ENCODE measurements around the gene FBXW7. TPM values are rescaled to one million over a fixed set of nuclear protein-coding genes. Genes with fewer than 3 reads are reported as not detected.

Gene FBXW7
- total RNA-seq, 1 experiment from 2014 or later = 23.0 TPM

DNA sequence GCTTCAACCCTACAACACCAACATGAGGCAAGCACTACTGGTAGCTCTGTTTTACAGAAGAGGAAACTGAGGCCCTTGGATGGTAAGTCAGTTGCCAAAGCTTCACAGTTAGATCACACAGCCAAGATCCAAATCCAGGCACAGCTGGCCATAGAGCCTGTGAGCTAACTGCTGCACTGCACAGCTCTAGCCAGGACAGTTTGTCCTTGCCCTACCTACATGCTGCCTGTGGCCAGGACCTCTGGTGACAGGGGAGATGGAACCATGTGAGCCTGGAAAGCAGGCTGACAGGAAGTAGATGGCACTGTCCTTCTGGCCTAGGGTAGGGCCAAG, 257.8 kb downstream of the FBXW7 start (continued):
- TF ChIP-seq, protein P1, sequence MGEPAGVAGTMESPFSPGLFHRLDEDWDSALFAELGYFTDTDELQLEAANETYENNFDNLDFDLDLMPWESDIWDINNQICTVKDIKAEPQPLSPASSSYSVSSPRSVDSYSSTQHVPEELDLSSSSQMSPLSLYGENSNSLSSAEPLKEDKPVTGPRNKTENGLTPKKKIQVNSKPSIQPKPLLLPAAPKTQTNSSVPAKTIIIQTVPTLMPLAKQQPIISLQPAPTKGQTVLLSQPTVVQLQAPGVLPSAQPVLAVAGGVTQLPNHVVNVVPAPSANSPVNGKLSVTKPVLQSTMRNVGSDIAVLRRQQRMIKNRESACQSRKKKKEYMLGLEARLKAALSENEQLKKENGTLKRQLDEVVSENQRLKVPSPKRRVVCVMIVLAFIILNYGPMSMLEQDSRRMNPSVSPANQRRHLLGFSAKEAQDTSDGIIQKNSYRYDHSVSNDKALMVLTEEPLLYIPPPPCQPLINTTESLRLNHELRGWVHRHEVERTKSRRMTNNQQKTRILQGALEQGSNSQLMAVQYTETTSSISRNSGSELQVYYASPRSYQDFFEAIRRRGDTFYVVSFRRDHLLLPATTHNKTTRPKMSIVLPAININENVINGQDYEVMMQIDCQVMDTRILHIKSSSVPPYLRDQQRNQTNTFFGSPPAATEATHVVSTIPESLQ (CRISPR knock-in tag; IDR thresholded peaks at IDR 0.05) = no peak
- TF ChIP-seq MXD4 (CRISPR knock-in tag; IDR thresholded peaks at IDR 0.05; ENCODE audit: borderline replicate concordance) (no peak), NFE2L1 (CRISPR knock-in tag; IDR thresholded peaks at IDR 0.05) (no peak), KAT7 (CRISPR knock-in tag; IDR thresholded peaks at IDR 0.05; ENCODE audit: borderline replicate concordance) (no peak), GTF2I (CRISPR knock-in tag; conservative IDR thresholded peaks at IDR 0.05) (no peak), ZNF416 (CRISPR knock-in tag; IDR thresholded peaks at IDR 0.05) (no peak), ZBTB21 (CRISPR knock-in tag; IDR thresholded peaks at IDR 0.05; ENCODE audit: borderline replicate concordance) (no peak), ZNF232 (CRISPR knock-in tag; IDR thresholded peaks at IDR 0.05) (no peak), PRRX2 (CRISPR knock-in tag; IDR thresholded peaks at IDR 0.05) (no peak)
- TF ChIP-seq, protein P2, sequence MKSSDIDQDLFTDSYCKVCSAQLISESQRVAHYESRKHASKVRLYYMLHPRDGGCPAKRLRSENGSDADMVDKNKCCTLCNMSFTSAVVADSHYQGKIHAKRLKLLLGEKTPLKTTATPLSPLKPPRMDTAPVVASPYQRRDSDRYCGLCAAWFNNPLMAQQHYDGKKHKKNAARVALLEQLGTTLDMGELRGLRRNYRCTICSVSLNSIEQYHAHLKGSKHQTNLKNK (CRISPR knock-in tag; IDR thresholded peaks at IDR 0.05) = no peak

DNA sequence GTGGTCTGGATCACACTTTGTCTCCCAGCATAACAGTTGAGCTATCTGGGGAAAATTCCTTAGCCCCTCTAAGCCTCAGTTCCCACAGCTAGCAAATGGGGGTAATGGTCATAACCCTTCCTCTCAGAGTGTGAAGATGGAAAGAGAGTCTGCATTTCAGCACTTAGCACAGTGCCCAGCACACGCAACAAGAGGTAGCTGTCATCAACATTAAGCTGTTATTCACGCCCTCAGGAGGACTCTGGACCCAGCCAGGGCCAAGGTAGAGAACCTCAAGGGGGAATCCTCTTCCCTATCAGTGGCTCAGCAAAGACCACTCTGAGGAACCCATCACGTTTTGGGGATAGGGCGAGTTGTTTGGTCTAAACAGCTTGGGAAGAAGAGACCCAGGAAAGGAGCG, 258.6 kb downstream of the FBXW7 start:
- ATAC-seq (no peak), DNase-seq (ENCODE audit: low spot score) (no peak)
- no peak overlapping the region for H3K27ac Mint-ChIP-seq
- POLR2A ChIA-PET = no interaction called here
- H3K4me3 Mint-ChIP-seq = no peak overlapping the region
- H3K27me3 Mint-ChIP-seq (ENCODE audit: low read depth) = no peaks in the 10 kb centered on the region
- no peaks in the 10 kb centered on the region for H3K36me3 Mint-ChIP-seq
- H3K4me1 Mint-ChIP-seq = peaks cover 36% of the 10 kb centered on the region
- CTCF ChIA-PET = no interaction called here
- TF ChIP-seq, protein P3, sequence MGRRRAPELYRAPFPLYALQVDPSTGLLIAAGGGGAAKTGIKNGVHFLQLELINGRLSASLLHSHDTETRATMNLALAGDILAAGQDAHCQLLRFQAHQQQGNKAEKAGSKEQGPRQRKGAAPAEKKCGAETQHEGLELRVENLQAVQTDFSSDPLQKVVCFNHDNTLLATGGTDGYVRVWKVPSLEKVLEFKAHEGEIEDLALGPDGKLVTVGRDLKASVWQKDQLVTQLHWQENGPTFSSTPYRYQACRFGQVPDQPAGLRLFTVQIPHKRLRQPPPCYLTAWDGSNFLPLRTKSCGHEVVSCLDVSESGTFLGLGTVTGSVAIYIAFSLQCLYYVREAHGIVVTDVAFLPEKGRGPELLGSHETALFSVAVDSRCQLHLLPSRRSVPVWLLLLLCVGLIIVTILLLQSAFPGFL (CRISPR knock-in tag; IDR thresholded peaks at IDR 0.05; ENCODE audit: borderline replicate concordance) = no peak
- no peak for TF ChIP-seq TEAD1 (CRISPR knock-in tag; IDR thresholded peaks at IDR 0.05)
- TF ChIP-seq, protein P4, sequence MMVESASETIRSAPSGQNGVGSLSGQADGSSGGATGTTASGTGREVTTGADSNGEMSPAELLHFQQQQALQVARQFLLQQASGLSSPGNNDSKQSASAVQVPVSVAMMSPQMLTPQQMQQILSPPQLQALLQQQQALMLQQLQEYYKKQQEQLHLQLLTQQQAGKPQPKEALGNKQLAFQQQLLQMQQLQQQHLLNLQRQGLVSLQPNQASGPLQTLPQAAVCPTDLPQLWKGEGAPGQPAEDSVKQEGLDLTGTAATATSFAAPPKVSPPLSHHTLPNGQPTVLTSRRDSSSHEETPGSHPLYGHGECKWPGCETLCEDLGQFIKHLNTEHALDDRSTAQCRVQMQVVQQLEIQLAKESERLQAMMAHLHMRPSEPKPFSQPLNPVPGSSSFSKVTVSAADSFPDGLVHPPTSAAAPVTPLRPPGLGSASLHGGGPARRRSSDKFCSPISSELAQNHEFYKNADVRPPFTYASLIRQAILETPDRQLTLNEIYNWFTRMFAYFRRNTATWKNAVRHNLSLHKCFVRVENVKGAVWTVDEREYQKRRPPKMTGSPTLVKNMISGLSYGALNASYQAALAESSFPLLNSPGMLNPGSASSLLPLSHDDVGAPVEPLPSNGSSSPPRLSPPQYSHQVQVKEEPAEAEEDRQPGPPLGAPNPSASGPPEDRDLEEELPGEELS (CRISPR knock-in tag; IDR thresholded peaks at IDR 0.05) = no peak
- TF ChIP-seq SOX15 (CRISPR knock-in tag; IDR thresholded peaks at IDR 0.05) = no peak
- TF ChIP-seq TCF7 (CRISPR knock-in tag; IDR thresholded peaks at IDR 0.05; ENCODE audit: low read depth) = no peak
- TF ChIP-seq MXD4 (CRISPR knock-in tag; IDR thresholded peaks at IDR 0.05; ENCODE audit: borderline replicate concordance) = no peak
- no peak for TF ChIP-seq SP1 (CRISPR knock-in tag; conservative IDR thresholded peaks at IDR 0.05)
- TF ChIP-seq SMAD3 (CRISPR knock-in tag; IDR thresholded peaks at IDR 0.05; ENCODE audit: borderline replicate concordance) = no peak
- TF ChIP-seq, protein P5, sequence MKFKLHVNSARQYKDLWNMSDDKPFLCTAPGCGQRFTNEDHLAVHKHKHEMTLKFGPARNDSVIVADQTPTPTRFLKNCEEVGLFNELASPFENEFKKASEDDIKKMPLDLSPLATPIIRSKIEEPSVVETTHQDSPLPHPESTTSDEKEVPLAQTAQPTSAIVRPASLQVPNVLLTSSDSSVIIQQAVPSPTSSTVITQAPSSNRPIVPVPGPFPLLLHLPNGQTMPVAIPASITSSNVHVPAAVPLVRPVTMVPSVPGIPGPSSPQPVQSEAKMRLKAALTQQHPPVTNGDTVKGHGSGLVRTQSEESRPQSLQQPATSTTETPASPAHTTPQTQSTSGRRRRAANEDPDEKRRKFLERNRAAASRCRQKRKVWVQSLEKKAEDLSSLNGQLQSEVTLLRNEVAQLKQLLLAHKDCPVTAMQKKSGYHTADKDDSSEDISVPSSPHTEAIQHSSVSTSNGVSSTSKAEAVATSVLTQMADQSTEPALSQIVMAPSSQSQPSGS (CRISPR knock-in tag; IDR thresholded peaks at IDR 0.05; ENCODE audit: borderline replicate concordance, low read depth) = no peak
- no peak for TF ChIP-seq ESRRA (CRISPR knock-in tag; IDR thresholded peaks at IDR 0.05; ENCODE audit: borderline replicate concordance)
- TF ChIP-seq ZNF121 (CRISPR knock-in tag; IDR thresholded peaks at IDR 0.05) = no peak
- no peak for TF ChIP-seq NR3C1 (CRISPR knock-in tag; conservative IDR thresholded peaks at IDR 0.05; ENCODE audit: low read depth)
- TF ChIP-seq HMGA2 (CRISPR knock-in tag; IDR thresholded peaks at IDR 0.05) = no peak
- TF ChIP-seq, protein P6, sequence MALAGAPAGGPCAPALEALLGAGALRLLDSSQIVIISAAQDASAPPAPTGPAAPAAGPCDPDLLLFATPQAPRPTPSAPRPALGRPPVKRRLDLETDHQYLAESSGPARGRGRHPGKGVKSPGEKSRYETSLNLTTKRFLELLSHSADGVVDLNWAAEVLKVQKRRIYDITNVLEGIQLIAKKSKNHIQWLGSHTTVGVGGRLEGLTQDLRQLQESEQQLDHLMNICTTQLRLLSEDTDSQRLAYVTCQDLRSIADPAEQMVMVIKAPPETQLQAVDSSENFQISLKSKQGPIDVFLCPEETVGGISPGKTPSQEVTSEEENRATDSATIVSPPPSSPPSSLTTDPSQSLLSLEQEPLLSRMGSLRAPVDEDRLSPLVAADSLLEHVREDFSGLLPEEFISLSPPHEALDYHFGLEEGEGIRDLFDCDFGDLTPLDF (CRISPR knock-in tag; IDR thresholded peaks at IDR 0.05) = no peak
- TF ChIP-seq NFATC4 (CRISPR knock-in tag; IDR thresholded peaks at IDR 0.05) = no peak
- no peak for TF ChIP-seq TEAD4 (CRISPR knock-in tag; IDR thresholded peaks at IDR 0.05)
- TF ChIP-seq GRHL2 (CRISPR knock-in tag; IDR thresholded peaks at IDR 0.05; ENCODE audit: insufficient replicate concordance, severe bottlenecking) = no peak
- TF ChIP-seq ZNF671 (CRISPR knock-in tag; IDR thresholded peaks at IDR 0.05) = no peak
- TF ChIP-seq, protein P7, sequence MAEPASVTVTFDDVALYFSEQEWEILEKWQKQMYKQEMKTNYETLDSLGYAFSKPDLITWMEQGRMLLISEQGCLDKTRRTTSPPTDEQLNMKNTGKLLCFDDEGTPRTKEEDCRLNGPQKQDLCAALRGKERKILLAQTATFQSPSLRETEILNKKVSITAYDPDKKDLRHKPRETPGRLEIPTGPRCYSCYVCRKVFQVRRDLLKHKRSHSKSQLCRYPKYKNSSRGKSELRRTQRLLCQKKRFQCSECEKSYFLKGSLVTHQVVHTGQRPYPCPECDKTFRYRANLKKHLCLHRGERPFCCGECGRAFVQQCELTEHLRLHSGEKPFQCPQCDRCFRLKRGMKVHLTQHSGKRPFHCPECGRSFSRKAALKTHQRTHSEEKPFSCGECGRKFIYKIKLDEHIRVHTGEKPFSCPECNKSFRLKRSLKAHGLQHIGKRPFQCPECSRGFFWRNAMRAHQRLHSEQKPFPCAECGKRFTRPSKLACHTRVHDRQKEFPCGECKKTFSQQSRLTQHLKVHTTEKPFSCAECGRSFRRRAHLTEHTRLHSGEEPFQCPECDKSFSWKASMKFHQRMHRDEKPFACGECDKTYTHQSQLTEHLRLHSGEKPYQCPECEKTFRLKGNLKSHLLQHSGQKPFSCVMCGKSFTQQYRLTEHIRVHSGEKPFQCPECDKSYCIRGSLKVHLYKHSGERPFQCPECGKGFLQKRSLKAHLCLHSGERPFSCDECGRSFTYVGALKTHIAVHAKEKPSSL (CRISPR knock-in tag; conservative IDR thresholded peaks at IDR 0.05) = no peak
- H3K9me3 Mint-ChIP-seq = peaks cover 4% of the 10 kb centered on the region; the same call in 1 of the 2 replicates

All from WTC11 (cell line).